GM18505 (cell line): ENCODE data around the gene HLA-DMA.

Source experiments
- ATAC-seq: cut with Tn5 transposase; IDR thresholded peaks from one replicate; pipeline ENCODE4 v1.9.1; 2021; ENCODE audit not compliant: unreplicated experiment
- POLR2A ChIP-seq: IDR thresholded peaks from 4 replicates; pipeline ENCODE4 v1.6.1; 2011; ENCODE audit warnings: borderline replicate concordance; ENCODE audit not compliant: insufficient read depth, insufficient read length; ENCODE audit errors: extremely low read depth

The HLA-DMA gene

GRCh38 chr6:32970413-32971241 is 17.7 kb upstream of the HLA-DMA start:
- TF ChIP-seq POLR2A, result peak; percentile 70
- ATAC-seq, result no peak

DNA sequence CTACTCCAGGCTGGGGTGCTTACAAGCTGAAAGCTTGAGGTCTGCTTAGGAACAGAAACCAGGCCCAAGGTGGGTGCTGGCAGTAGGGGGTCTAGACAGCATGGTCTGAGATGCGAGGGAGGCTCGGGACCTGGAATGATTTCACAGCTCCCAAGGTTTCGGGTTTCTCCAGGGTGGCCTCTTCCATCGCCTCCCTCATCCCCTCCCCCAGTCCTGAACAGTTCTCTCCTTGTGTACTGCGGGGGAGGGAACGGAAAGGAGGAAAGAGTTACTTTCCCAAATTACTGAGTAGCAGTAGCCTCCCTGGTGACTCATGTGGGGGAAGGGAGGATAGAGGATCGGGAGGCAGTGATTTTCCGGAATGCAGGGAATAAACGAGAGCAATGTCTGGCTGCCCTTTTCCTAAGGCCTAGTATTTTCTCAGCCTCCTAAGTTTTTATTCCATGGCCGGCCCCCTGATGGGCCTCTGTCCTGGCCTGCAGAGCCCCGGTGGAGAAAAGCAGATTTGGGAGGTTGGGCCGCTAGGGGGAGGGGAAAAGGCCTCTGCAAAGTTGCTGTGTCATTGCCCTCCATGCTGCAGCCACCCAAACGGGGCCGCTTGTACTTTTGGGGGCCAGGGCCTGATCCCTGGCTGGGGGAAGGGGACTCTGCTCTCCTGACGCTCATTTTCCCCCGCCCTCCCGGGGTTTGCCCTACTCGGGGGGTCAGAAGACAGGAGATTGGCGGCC is 17.0 kb upstream of the HLA-DMA start:
- TF ChIP-seq POLR2A, result no peak
- ATAC-seq, result no peak

GRCh38 chr6:32968867-32969684 is 16.2 kb upstream of the HLA-DMA start:
- TF ChIP-seq POLR2A, result no peak
- no peak for ATAC-seq

DNA sequence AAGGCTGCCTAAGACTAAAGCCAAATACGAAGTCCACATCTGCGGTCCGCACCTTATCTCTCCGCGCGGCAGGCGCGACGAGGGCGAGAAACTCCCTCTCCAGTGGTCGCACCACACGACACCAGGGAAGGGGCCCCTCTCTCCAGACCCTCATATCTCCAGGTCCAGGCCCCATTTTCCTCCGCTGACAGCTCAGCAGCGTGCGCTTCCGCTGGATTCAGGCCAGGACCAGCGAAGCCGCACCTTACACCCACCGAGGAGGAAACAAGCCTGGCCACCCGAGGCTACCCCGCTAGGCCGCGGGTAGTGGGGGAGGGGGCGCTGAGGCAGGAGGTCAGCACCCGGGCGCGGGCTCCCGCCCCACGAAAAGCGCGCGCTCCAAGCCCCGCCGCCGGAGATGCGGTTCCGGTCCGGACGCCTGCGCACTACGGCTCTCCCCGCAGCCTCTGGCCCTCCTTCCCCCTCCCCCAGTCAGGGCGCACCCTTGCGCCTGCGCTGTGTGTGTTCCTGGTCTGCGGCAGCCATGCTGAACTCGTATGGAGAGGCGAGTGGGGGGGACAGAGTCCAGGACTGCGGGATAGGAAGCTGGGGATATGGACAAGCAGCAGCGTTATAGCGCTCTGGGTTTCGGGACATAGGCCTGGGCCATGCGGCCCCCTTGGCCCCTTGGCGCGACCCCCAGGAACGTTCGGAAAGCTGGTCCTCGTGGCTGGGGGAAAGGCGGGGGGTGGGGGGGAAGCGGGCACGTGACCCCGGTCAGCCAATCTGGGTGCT is 15.4 kb upstream of the HLA-DMA start, which contains the start of gene BRD2:
BRD2 (plus strand) TSS at position 502 of the 774 bp plus-strand sequence. CDS start 4,305 bp downstream, outside the sequence.
- peak; percentile 81 for TF ChIP-seq POLR2A
- peak; percentile 28 for ATAC-seq

GRCh38 chr6:32967151-32968091 is 14.5 kb upstream of the HLA-DMA start:
- no peak for ATAC-seq
- TF ChIP-seq POLR2A, result peak; percentile 18

GRCh38 chr6:32964776-32965175 is 11.9 kb upstream of the HLA-DMA start:
- ATAC-seq, result no peak
- no peak for TF ChIP-seq POLR2A

- ATAC-seq, result no peak
- no peak for TF ChIP-seq POLR2A
Observed at GRCh38 chr6:32963866-32964265, 11.0 kb upstream of the HLA-DMA start.

DNA sequence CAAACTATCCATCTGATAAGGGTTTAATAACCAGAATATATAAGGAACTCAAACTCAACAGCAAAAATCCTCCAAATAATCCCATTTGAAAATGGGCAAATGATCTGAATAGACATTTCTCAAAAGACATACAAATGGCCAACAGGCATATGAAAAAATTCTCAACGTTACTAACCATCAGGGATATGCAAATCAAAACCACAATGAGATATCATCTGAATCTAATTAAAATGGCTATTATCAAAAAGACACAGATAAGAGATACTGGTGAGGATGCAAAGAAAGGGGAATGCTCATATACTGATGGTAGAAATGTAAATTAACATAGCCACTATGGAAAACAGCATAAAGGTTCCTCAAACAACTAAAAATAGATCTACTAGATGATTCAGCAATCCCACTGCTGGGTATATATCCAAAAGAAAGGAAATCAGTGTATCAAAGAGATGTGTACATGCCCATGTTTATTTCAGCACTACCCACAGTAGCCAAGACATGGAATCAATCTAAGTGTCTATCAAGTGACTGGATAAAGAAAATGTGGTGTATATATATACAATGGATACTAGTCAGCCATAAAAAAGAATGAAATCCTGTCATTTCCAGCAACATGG is 9.4 kb upstream of the HLA-DMA start:
- TF ChIP-seq POLR2A, result no peak
- ATAC-seq, result no peak

- no peak for TF ChIP-seq POLR2A
- no peak for ATAC-seq
Observed at GRCh38 chr6:32960563-32960962, 7.7 kb upstream of the HLA-DMA start.

GRCh38 chr6:32956176-32956575 is 3.3 kb upstream of the HLA-DMA start:
- TF ChIP-seq POLR2A, result no peak
- ATAC-seq, result no peak

DNA sequence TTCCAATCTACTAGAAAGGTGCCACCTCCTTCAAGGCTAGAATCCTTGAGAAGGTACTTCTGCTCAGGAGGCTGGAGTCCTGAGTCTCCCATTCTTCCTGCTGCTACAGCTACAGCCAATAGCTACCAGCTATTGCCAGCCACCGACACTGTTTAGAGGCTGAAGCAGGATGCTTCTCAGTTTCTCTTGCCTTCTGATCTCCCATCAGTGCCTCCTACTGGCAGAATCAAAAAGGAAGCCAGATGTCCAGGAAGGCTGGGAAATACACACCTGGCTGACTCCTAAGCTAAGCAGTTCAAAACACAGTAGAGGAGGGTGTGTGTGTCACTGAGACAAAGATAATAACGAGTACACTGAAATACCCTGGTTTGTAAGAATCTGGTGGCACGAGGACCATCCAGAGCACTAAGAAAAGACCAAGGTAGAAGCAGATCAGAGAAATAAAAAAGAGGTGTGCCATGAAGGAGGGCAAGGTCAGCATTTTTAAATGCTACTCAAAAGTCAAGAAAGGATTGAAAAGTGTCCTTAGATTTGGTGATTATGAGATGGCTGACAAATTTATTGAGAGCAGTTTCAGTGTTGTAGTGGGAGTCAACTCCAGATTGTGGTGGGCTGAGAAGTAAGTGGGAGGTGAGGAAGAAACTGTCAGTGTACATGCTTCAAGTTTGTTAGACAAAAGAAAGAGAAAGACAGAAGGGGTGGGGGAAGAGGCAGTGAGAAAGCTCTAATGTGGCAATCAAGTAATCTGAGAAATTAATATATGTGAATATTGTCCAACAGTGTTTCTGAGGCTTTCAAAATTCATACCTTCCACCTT is 2.3 kb upstream of the HLA-DMA start:
- ATAC-seq, result no peak
- TF ChIP-seq POLR2A, result no peak

DNA sequence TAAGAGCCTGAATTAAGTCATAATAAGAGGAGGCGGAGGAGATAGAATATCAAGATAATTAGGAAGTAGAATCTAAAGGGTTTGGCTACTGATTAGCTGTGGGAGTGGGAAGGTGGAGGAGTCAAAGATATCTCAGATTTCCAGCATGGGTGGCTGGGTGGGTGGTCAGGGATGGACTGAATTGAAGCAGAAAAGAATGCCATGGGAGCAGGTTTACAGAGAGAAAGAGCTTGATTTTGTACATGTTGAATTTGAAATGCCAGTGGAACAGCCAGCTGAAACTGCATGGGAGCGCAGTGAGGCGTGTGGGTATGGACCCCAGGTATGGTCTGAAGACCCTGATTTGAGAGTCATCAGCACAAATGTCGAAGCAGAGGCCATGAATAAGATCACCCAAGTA is 1.4 kb upstream of the HLA-DMA start:
- no peak for TF ChIP-seq POLR2A

More for the DNA sequence above, 1.4 kb upstream of the HLA-DMA start:
- no peak for ATAC-seq
